Left cardiac atrium (tissue), 4 donors: Measurements from ENCODE around the gene RAD23A. TPM values are rescaled to one million over a fixed set of nuclear protein-coding genes. Genes with fewer than 3 reads are reported as not detected.
A peak's percentile ranks its signal among the peaks of the same experiment; 100 is the strongest.
"Not testable (repeated sequence)": the region's sequence is repeated elsewhere in the genome, so short reads cannot be mapped to it uniquely, and the experiment has no call there.

ENCODE experiments used
- ATAC-seq, 2 donors: fragments of 200-7000 bp; cut with Tn5 transposase; one replicate each; pipeline ENCODE4 v1.9.1; 2020; ENCODE audit warnings: mild to moderate bottlenecking in 2 of 2, moderate library complexity in 2 of 2
- DNase-seq: peaks from one replicate; pipeline ENCODE4 v3.0.0-alpha.2; 2020
- intact Hi-C, 2 donors: fragments of 100-400 bp; cut with DNase I; formaldehyde crosslinking; loops; one replicate each; pipeline versions ENCODE4 v1.14.1 to v1.15.1; 2022 to 2023
- total RNA-seq, 2 donors: library from RNA; stranded (reverse); fragmentation: NEBNext Ultra II Directional; extraction: Animal tissue kit (Norgen Biotek cat#: 25700); gene quantifications; one replicate each; pipeline ENCODE4 v1.2.1, GENCODE V29; 2021
- donor health status: DM: no; HTN: yes; CAD: no.
- donor health status: DM: no; HTN: yes; CAD: no; lungs with severe emphysema.
- donor health status: DM: yes; HTN: yes; CAD: no.
- donor health status: Dilated cardiomyopathy.

RAD23A gene
- total RNA-seq, 2 donors from 2014 or later, result 113 to 131 TPM

DNA sequence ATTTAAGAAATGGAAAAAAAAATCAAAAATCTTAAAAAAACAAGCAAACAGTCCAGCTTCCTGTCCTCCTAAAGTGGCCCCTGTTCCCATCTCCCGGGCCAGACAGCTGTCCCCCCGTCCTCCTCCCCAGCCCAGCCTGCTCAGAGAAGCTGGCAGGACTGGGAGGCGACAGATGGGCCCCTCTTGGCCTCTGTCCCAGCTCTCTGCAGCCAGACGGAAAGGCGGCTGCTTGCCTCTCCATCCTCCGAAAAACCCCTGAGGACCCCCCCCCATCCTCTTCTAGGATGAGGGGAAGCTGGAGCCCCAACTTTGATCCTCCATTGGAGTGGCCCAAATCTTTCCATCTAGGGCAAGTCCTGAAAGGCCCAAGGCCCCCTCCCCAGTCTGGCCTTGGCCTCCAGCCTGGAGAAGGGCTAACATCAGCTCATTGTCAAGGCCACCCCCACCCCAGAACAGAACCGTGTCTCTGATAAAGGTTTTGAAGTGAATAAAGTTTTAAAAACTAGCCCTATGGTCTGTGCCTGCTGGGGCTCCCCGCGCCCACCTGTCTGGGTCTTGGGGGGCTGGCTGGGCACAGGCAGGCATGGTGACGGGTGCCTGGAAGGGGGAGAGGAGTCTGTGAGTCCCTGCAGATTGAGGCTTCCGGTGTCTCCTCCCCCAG lies 7.6 kb downstream of the RAD23A start:
- peak; percentile 23 to 36 for ATAC-seq
- peak; percentile 64 for DNase-seq

GRCh38 chr19:12953799-12954611 lies 8.3 kb downstream of the RAD23A start:
- intact Hi-C loops, result no loop called here
- DNase-seq (no peak), ATAC-seq (no peak)

More for the DNA sequence above, 7.6 kb downstream of the RAD23A start:
- intact Hi-C loops, result no loop called here

DNA sequence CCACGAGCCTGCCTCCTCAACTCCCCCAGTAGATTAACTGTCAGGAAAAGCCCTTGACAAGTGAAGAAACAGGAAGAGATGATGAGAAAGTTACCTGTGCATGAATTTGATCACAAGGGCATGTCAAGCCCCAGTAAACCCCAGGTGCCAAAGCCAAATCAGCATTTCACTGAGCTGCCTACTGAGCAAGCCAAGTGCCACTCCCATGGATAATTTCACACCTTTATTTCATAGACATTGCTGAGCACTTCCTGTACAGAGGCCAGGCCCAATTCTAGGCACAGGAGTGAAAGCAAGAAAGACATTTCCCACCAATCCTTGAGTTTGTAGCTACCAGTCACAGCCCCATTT lies 8.9 kb downstream of the RAD23A start:
- DNase-seq (no peak), ATAC-seq (no peak)
- intact Hi-C loops, result no loop called here

DNA sequence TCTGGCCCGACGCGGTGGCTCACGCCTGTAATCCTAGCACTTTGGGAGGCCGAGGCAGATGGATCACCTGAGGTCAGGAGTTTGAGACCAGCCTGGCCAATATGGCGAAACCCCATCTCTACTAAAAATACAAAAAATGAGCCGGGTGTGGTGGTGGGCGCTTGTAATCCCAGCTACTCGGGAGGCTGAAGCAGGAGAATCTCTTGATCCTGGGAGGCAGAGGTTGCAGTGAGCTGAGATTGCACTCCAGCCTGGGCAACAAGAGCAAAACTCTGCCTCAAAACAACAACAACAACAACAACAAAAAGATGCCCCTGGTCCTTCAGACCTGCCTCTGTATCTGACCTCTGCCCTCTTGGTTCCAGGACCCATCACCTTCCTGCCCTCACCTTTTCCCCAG lies 9.9 kb downstream of the RAD23A start:
- ATAC-seq, intact Hi-C loops, DNase-seq: not testable (repeated sequence)

DNA sequence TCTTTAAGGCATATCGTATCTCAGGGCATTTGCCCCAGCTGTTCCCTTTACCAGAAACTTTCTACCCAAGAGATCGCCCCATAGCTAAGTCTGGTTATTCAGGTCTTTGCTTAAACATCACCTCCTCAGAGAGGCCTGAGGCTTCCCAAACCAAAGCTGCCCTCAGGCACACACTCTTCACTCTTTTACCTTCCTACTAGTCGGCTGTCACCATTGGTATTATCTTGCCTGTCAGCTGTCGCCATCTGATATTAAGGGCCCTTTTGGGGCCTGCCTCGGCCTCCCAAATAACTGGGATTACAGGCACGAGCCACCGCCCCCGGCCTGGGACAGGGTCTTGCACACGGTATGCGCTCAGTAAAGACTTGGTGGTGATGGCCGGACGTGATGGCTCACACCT lies 10.3 kb downstream of the RAD23A start:
- ATAC-seq (no peak), DNase-seq (no peak)
- intact Hi-C loops, result no loop called here

DNA sequence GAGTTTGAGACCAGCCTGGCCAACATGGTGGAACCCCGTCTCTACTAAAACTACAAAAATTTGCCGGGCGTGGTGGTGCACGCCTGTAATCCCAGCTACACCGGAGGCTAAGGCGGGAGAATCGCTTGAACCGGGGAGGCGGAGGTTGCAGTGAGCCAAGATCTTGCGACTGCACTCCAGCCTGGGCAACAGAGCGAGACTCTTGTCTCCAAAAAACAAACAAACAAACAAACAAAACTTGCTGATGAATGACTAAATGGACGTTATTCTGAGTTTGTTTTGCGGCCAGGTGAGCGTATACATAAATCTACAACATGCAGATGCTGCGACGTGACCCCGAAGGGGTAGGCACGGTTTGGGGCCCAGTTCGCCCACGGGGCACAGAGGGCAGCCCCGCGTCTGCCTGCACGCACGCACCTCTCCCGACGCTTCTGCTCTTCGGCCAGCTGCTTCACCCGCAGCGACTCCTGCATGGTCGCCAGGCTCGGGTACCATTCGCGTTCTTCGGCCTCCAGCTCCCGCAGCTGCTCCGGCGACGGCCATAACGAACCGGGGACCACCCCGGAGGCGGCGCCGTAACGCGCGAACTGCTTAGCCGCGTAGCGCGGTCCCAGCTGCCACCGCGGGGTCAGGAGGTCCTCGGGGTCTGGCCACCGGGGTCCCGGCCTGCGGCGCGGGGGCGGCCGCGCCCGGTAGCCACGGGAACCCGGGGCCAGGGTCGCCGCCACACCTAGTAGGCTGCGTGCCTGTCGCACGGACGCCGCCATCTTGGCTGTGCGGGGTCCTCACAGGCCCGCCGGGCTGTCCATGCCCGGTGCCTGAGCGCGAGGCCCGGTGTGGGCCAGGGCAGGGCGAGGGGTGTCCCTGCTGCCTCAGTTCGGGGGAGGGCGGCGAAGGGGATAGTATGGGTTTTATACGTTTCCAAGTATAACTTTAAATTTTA lies 11.1 kb downstream of the RAD23A start, which contains the start of gene GADD45GIP1:
GADD45GIP1 (minus strand) TSS at position 778 of the 943 bp plus-strand sequence; CDS start at position 767, 11 bp downstream.
- ATAC-seq (peak; percentile 94 to 96), DNase-seq (peak; percentile 84)
- intact Hi-C loops, result no loop called here

DNA sequence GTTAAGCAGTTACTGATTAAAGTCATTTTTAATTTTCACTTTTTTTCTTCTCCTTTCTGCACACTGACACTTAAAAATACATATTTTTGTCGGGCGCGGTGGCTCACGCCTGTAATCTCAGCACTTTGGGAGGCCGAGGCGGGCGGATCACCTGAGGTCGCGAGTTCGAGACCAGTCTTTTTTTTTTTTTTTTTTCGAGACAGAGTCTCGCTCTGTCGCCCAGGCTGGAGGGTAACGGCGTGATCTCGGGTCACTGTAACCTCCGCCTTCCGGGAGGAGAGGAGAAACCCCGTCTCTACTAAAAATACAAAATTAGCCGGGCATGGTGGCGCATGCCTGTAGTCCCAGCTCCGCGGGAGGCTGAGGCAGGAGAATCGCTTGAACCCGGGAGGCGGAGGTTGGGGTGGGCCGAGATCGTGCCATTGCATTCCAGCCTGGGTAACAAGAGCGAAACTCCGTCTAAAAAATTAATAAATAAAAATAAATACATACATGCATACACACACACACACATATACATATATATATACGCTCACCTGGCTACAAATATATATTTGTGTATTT lies 11.8 kb downstream of the RAD23A start:
- intact Hi-C loops, DNase-seq: not testable (repeated sequence)
- ATAC-seq, result peak in 1 of 2 donors; percentile 2

GRCh38 chr19:12959481-12959880 lies 13.8 kb downstream of the RAD23A start:
- no peak for ATAC-seq
- intact Hi-C loops, result no loop called here
- DNase-seq, result no peak

- intact Hi-C loops, result no loop called here
- DNase-seq (peak; percentile 82), ATAC-seq (peak; percentile 93 to 96)
These were observed 19.6 kb downstream of the RAD23A start for GRCh38 chr19:12965017-12965811.

GRCh38 chr19:12965812-12966135 lies 20.1 kb downstream of the RAD23A start:
- intact Hi-C loops, result no loop called here
- DNase-seq, result no peak

GRCh38 chr19:12967907-12968306 lies 22.2 kb downstream of the RAD23A start:
- ATAC-seq (no peak), DNase-seq (no peak)
- intact Hi-C loops, result no loop called here

More at GRCh38 chr19:12965812-12966135, 20.1 kb downstream of the RAD23A start:
- no peak for ATAC-seq

- DNase-seq, result peak; percentile 45
- intact Hi-C loops, result no loop called here
- peak; percentile 50 to 77 for ATAC-seq
These were observed 23.8 kb downstream of the RAD23A start, which contains the start of gene DAND5 for GRCh38 chr19:12969292-12969988. DAND5 (plus strand) TSS chr19:12969576; CDS start chr19:12969661, 85 bp downstream.

DNA sequence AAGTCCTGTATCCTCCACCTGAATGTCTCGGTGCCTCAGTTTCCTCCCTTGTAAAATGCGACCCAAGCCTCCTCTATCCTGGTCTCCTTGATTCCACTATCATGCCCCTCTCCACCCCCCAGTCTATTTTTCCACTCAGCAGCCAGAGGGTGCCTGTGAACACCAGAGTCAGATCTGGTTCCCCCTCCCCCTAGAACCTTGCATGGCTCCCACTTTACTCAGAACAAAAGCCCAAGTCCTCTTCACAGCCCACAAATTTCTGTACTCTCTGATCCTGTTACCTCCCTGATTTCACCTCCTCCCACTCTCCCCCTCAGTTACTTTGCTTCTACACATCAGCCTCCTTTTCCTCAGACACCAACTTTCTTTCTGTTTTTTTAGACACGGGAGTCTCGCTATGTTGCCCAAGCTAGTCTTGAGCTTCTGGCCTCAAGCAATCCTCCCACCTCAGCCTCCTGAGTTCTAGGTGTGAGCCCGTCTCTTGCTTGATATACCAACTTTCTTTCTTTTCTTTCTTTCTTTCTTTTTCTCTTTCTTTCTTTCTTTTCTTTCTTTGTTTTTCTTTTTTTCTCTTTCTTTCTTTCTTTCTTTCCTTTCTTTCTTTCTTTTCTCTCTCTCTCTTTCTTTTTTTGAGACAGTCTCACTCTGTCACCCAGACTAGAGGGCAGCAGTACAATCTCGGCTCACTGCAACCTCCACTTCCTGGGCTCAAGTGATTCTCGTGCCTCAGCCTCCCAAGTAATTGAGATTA lies 24.6 kb downstream of the RAD23A start:
- intact Hi-C loops, result loop anchor here in 1 of 2 donors (10.0 kb wide), 1 partner anchor 615 kb away; no protein-coding TSS in a partner anchor

DNA sequence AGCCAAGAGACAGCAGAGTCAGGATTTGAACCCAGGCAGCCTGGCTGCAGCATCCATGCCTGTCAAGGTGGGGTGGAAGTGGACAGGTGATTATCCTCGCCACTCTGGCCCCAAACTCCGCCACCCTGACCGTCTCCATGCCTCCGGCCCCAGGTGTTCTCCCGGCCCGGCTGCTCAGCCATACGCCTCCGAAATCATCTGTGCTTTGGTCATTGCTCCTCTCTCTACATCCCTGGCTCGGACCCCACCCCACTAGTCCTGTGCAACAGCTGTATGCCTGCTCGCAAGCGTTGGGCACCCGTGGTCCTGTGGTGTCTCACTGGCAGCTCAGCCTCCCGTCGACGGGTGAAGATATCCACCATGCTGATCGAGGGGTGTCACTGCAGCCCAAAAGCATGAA lies 27.6 kb downstream of the RAD23A start:
- intact Hi-C loops, result loop anchor here in 1 of 2 donors (10.0 kb wide), 1 partner anchor 612 kb away; no protein-coding TSS in a partner anchor
- DNase-seq, result no peak
- no peak for ATAC-seq

More for the DNA sequence above, 24.6 kb downstream of the RAD23A start:
- ATAC-seq (no peak), DNase-seq (no peak)

DNA sequence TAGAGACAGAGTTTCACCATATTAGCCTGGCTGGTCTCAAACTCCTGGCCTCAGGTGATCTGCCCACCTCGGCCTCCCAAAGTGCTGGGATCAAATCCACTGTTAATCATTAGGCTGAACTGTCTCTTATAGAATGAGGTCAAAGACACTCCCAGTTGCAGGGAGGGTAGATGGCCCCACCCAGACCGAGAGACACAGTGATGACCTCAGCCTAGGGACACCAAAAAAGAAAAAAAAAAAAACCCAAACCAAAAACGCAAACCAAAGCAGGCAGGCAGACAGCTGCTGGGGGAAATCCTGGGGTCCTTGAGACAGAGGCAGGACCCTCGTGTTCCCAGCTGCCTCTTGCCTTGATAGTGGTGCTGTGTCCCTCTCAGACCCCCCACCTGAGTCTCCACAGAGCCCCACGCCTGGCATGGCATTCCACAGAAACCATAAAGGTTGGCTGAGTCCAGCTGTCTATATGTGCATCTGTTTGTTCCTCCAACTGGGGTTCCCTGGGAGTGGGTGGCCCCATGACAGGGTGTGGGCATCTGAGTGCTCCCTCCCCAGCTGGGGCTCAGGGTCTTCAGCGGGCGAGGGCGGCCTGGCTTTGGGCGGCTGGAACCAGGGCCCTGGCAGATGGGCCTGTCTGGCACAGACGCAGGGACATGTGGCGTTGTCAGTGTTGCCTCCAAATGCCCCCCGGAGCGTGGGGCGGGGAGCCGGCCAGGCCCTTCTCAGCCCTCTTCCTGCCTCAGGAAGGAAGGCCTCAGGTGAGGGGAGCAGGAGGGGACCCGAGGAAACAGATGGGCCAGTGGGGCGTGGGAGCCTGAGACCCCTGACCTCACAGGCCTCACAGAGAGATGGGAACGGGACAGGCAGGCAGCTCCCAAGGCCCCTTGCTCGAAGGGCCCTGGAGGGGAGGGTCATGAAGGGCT lies 28.9 kb downstream of the RAD23A start:
- ATAC-seq (no peak), DNase-seq (no peak)
- intact Hi-C loops, result loop anchor here (5.0 to 10.0 kb wide), 2 partner anchors 288 to 610 kb away; no protein-coding TSS in a partner anchor
